OCI-LY7 (cell line): ENCODE data around the gene HUS1B. TPM values are rescaled to one million over a fixed set of nuclear protein-coding genes. Genes with fewer than 3 reads are reported as not detected.

Source experiments
- BruUV-seq: library from RNA; stranded (reverse); fragments of 400-500 nt; replicated peaks from 2 replicates; lab custom pipeline; 2021; lab: Mats Ljungman, UMichigan
- CTCF ChIA-PET: fragments of 300-600 bp; sonication (Branson Sonifier 250); formaldehyde crosslinking; loops from one replicate; lab custom pipeline; 2022; ENCODE audit warnings: antibody characterized with exemption; ENCODE audit not compliant: unreplicated experiment; lab: Charles Lee
- POLR2A ChIA-PET: fragments of 300-600 bp; sonication (Branson Sonifier 250); formaldehyde crosslinking; loops from one replicate; lab custom pipeline; 2022; ENCODE audit warnings: antibody characterized with exemption; lab: Charles Lee
- DNase-seq: peaks from one replicate; pipeline ENCODE4 v3.0.0-alpha.2; 2015; ENCODE audit warnings: low spot score
- H2AFZ ChIP-seq: fragments of 200-600 bp; sonication (generic), shearing (Covaris generic); 2 replicates; pipeline ENCODE4 v1.6.1; 2014; ENCODE audit warnings: mild to moderate bottlenecking, antibody characterized with exemption, low read length, moderate library complexity
- H3K27ac ChIP-seq: fragments of 200-600 bp; sonication (generic); 2 replicates; pipeline ENCODE4 v1.5.1; 2014; ENCODE audit warnings: mixed run types, low read depth, mild to moderate bottlenecking, moderate library complexity, low read length, inconsistent platforms; ENCODE audit not compliant: poor library complexity, severe bottlenecking
- H3K36me3 ChIP-seq: fragments of 200-600 bp; sonication (generic); 2 replicates; pipeline ENCODE4 v1.6.1; 2014; ENCODE audit warnings: mild to moderate bottlenecking, antibody characterized with exemption, low read length, moderate library complexity, mixed read lengths; ENCODE audit not compliant: insufficient read depth
- H3K4me1 ChIP-seq: fragments of 200-600 bp; sonication (generic); 2 replicates; pipeline ENCODE4 v1.5.1; 2014; ENCODE audit warnings: mild to moderate bottlenecking, low read length; ENCODE audit not compliant: insufficient read depth, poor library complexity, severe bottlenecking
- H3K4me2 ChIP-seq: fragments of 200-600 bp; sonication (generic); 2 replicates; pipeline ENCODE4 v1.6.1; 2014; ENCODE audit warnings: mild to moderate bottlenecking, low read length
- H3K4me3 ChIP-seq: fragments of 200-600 bp; sonication (generic); 2 replicates; pipeline ENCODE4 v1.5.1; 2014; ENCODE audit warnings: mild to moderate bottlenecking, low read depth, low read length; ENCODE audit not compliant: poor library complexity, severe bottlenecking
- H3K79me2 ChIP-seq: fragments of 200-600 bp; sonication (generic); 2 replicates; pipeline ENCODE4 v1.6.1; 2016; ENCODE audit warnings: low read depth, mild to moderate bottlenecking, low read length, moderate library complexity, mixed read lengths; ENCODE audit not compliant: insufficient read depth
- H3K9me2 ChIP-seq: fragments of 200-600 bp; sonication (generic); 2 replicates; pipeline ENCODE4 v1.6.1; 2016; ENCODE audit warnings: mild to moderate bottlenecking, low read length, mixed read lengths; ENCODE audit not compliant: insufficient read depth
- H3K9me3 ChIP-seq: fragments of 200-600 bp; sonication (generic); 2 replicates; pipeline ENCODE4 v1.6.1; 2014; ENCODE audit warnings: mild to moderate bottlenecking, mixed run types, low read length, mixed read lengths
- H4K20me1 ChIP-seq: fragments of 200-600 bp; sonication (generic); 2 replicates; pipeline ENCODE4 v1.6.1; 2014; ENCODE audit warnings: mild to moderate bottlenecking, antibody characterized with exemption, low read length, moderate library complexity, mixed read lengths; ENCODE audit not compliant: insufficient read depth
- CTCF ChIP-seq: fragments of 200-600 bp; sonication (generic); conservative IDR thresholded peaks from 2 replicates; pipeline ENCODE4 v1.5.1; 2014; ENCODE audit warnings: mild to moderate bottlenecking, antibody characterized with exemption, low read length, moderate library complexity, mixed read lengths
- EZH2phosphoT487 ChIP-seq: fragments of 200-600 bp; sonication (generic); IDR thresholded peaks from 2 replicates; pipeline ENCODE4 v1.6.1; 2018; ENCODE audit warnings: low read depth, borderline replicate concordance, mild to moderate bottlenecking, mixed run types, antibody characterized with exemption, low read length, moderate library complexity, mixed read lengths
- intact Hi-C: fragments of 100-400 bp; cut with micrococcal nuclease; formaldehyde crosslinking; loops from one replicate; pipeline ENCODE4 v1.10.0; 2022; ENCODE audit not compliant: unreplicated experiment
- total RNA-seq, 2 experiments: library from RNA; depleted of rRNA in 1 of 2; stranded (reverse); fragments of >200 nt in 1 of 2; shearing (Covaris generic) in 1 of 2; gene quantifications; 2 replicates each; pipeline ENCODE4 v1.2.3, GENCODE V29; 2014 to 2022

HUS1B gene
- total RNA-seq, 2 experiments from 2014 or later: 1.6 to 3.8 TPM

GRCh38 chr6:683742-684440, 27.0 kb upstream of the HUS1B start:
- no TSS peak for BruUV-seq
- intact Hi-C loops: no loop called here
- DNase-seq: no peak
- no peak overlapping the region for H2AFZ ChIP-seq
- H3K27ac ChIP-seq: no peak overlapping the region
- POLR2A ChIA-PET: interaction anchor here (0.7 to 1.4 kb wide), 7 partner anchors 9 to 482 kb away, joined by 3 to 4 read pairs (median 3); no protein-coding TSS in a partner anchor
- H3K9me3 ChIP-seq: no peaks in the 10 kb centered on the region
- H3K4me2 ChIP-seq: no peak overlapping the region
- H3K9me2 ChIP-seq: no peaks in the 10 kb centered on the region
- CTCF ChIA-PET: no interaction called here
- no peak overlapping the region for H3K4me3 ChIP-seq
- peaks cover 10% of the 10 kb centered on the region; the same call in 1 of the 2 replicates for H3K36me3 ChIP-seq
- no peaks in the 10 kb centered on the region for H3K79me2 ChIP-seq
- H3K4me1 ChIP-seq: peaks cover 7% of the 10 kb centered on the region
- no peak for TF ChIP-seq EZH2phosphoT487
- no peak for TF ChIP-seq CTCF
- H4K20me1 ChIP-seq: no peaks in the 10 kb centered on the region

- ChIA-PET CTCF (no interaction called here), POLR2A (interaction anchor here (1.0 to 1.6 kb wide), 3 partner anchors 8 to 90 kb away, joined by 3 to 5 read pairs (median 3); no protein-coding TSS in a partner anchor)
- DNase-seq: no peak
- Histone ChIP-seq H3K36me3 (no peaks in the 10 kb centered on the region), H4K20me1 (no peaks in the 10 kb centered on the region), H3K9me3 (no peaks in the 10 kb centered on the region), H3K9me2 (no peaks in the 10 kb centered on the region), H3K4me2 (no peak overlapping the region), H3K4me1 (peaks cover 7% of the 10 kb centered on the region), H3K4me3 (no peak overlapping the region), H3K27ac (no peak overlapping the region), H3K79me2 (no peaks in the 10 kb centered on the region), H2AFZ (no peak overlapping the region)
- BruUV-seq: no TSS peak
- intact Hi-C loops: no loop called here
- TF ChIP-seq CTCF: no peak
- TF ChIP-seq EZH2phosphoT487: no peak
Observed at GRCh38 chr6:680666-681340, 23.9 kb upstream of the HUS1B start.

- H3K4me3 ChIP-seq: no peak overlapping the region
- intact Hi-C loops: no loop called here
- TF ChIP-seq CTCF: no peak
- no peak for TF ChIP-seq EZH2phosphoT487
- no peak overlapping the region for H3K27ac ChIP-seq
- no peak overlapping the region for H3K4me2 ChIP-seq
- peaks cover 7% of the 10 kb centered on the region for H3K4me1 ChIP-seq
- no peak overlapping the region for H2AFZ ChIP-seq
- H4K20me1 ChIP-seq: no peaks in the 10 kb centered on the region
- no peaks in the 10 kb centered on the region for H3K9me3 ChIP-seq
- ChIA-PET CTCF (no interaction called here), POLR2A (interaction anchor here (1.0 to 1.6 kb wide), 4 partner anchors 9 to 89 kb away, joined by 3 to 5 read pairs (median 4); no protein-coding TSS in a partner anchor)
- no peaks in the 10 kb centered on the region for H3K79me2 ChIP-seq
- DNase-seq: no peak
- H3K36me3 ChIP-seq: no peaks in the 10 kb centered on the region
- H3K9me2 ChIP-seq: no peaks in the 10 kb centered on the region
- no TSS peak for BruUV-seq
Observed at GRCh38 chr6:680251-680650, 23.4 kb upstream of the HUS1B start.
